ENCODE data around the gene HYLS1. TPM values are rescaled to one million over a fixed set of nuclear protein-coding genes. Genes with fewer than 3 reads are reported as not detected.
"Not testable (repeated sequence)": the region's sequence is repeated elsewhere in the genome, so short reads cannot be mapped to it uniquely, and the experiment has no call there.

The HYLS1 gene
- total RNA-seq, 6 donors from 2014 or later = 0.55 to 6.3 (median 3.8) TPM

GRCh38 chr11:125910226-125910849, 22.9 kb downstream of the HYLS1 start:
- no peaks in the 10 kb centered on the region for H3K9me3 ChIP-seq
- no peaks in the 10 kb centered on the region for H3K4me1 ChIP-seq
- no peak for ATAC-seq (ENCODE audit: low FRiP score in 2 of 2)
- peaks cover 0 to 2% (median 0%) of the 10 kb centered on the region in 4 donors for H3K27me3 ChIP-seq
- no peak for TF ChIP-seq EP300 (IDR thresholded peaks at IDR 0.05)
- TF ChIP-seq POLR2A (IDR thresholded peaks at IDR 0.05) = no peak
- TF ChIP-seq CTCF (IDR thresholded peaks at IDR 0.05) = no peak
- no peak for TF ChIP-seq POLR2AphosphoS5 (IDR thresholded peaks at IDR 0.05)
- DNase-seq = no peak
- no peak overlapping the region for H3K4me3 ChIP-seq
- H3K27ac ChIP-seq = no peak overlapping the region
- no peaks in the 10 kb centered on the region for H3K36me3 ChIP-seq
- 73 to 78% methylated on average over 8 of the region's 8 CpGs for WGBS, 2 donors

- not testable (repeated sequence) for H3K27ac ChIP-seq; ATAC-seq (ENCODE audit: low FRiP score in 2 of 2); H3K4me3 ChIP-seq; H3K27me3 ChIP-seq; H3K4me1 ChIP-seq; H3K9me3 ChIP-seq; H3K36me3 ChIP-seq; DNase-seq
- WGBS, 2 donors = 76 to 78% methylated on average over 3 of the region's 3 CpGs
Measured at GRCh38 chr11:125914601-125915000, 27.1 kb downstream of the HYLS1 start.

GRCh38 chr11:125916683-125917347, 29.3 kb downstream of the HYLS1 start:
- H3K36me3 ChIP-seq = no peaks in the 10 kb centered on the region
- no peak overlapping the region for H3K4me3 ChIP-seq
- 76 to 84% methylated on average over 12 of the region's 12 CpGs for WGBS, 2 donors
- no peak for DNase-seq
- no peak overlapping the region for H3K27ac ChIP-seq
- no peaks in the 10 kb centered on the region for H3K9me3 ChIP-seq
- H3K4me1 ChIP-seq = no peaks in the 10 kb centered on the region
- ATAC-seq (ENCODE audit: low FRiP score in 2 of 2) = no peak
- TF ChIP-seq POLR2AphosphoS5 (IDR thresholded peaks at IDR 0.05) (no peak), CTCF (IDR thresholded peaks at IDR 0.05) (no peak), POLR2A (IDR thresholded peaks at IDR 0.05) (no peak), EP300 (IDR thresholded peaks at IDR 0.05) (no peak)
- no peaks in the 10 kb centered on the region for H3K27me3 ChIP-seq

- Histone ChIP-seq H3K27me3 (no peaks in the 10 kb centered on the region), H3K9me3 (no peaks in the 10 kb centered on the region), H3K36me3 (no peaks in the 10 kb centered on the region), H3K4me3 (no peak overlapping the region), H3K4me1 (no peaks in the 10 kb centered on the region), H3K27ac (no peak overlapping the region)
- 76 to 89% methylated on average over 12 to 13 of the region's 13 CpGs for WGBS, 2 donors
- ATAC-seq (ENCODE audit: low FRiP score in 2 of 2) (no peak), DNase-seq (no peak)
- TF ChIP-seq EP300 (IDR thresholded peaks at IDR 0.05) = no peak
- no peak for TF ChIP-seq POLR2AphosphoS5 (IDR thresholded peaks at IDR 0.05)
- TF ChIP-seq CTCF (IDR thresholded peaks at IDR 0.05) = no peak
- no peak for TF ChIP-seq POLR2A (IDR thresholded peaks at IDR 0.05)
Measured at GRCh38 chr11:125918140-125918840, 30.8 kb downstream of the HYLS1 start.

GRCh38 chr11:125921042-125921441, 33.6 kb downstream of the HYLS1 start:
- no peaks in the 10 kb centered on the region for H3K9me3 ChIP-seq
- 85% methylated on average over 9 of the region's 9 CpGs for WGBS, 2 donors
- H3K4me1 ChIP-seq = no peaks in the 10 kb centered on the region
- no peak overlapping the region for H3K27ac ChIP-seq
- TF ChIP-seq POLR2AphosphoS5 (IDR thresholded peaks at IDR 0.05) (no peak), EP300 (IDR thresholded peaks at IDR 0.05) (no peak), POLR2A (IDR thresholded peaks at IDR 0.05) (no peak), CTCF (IDR thresholded peaks at IDR 0.05) (no peak)
- ATAC-seq (ENCODE audit: low FRiP score in 2 of 2) (no peak), DNase-seq (no peak)
- H3K4me3 ChIP-seq = no peak overlapping the region
- H3K36me3 ChIP-seq = no peaks in the 10 kb centered on the region
- H3K27me3 ChIP-seq = no peaks in the 10 kb centered on the region
